B cell (primary cell): ENCODE results near the gene ARMC6.

Experiments
- CTCF ChIP-seq: fragments of 200-600 bp; IDR thresholded peaks from one replicate; pipeline ENCODE4 v1.8.0; 2022; ENCODE audit warnings: antibody characterized with exemption, mild to moderate bottlenecking
- EZH2 ChIP-seq: IDR thresholded peaks from 2 replicates; pipeline ENCODE4 v1.6.1; 2012; ENCODE audit warnings: borderline replicate concordance, low read depth, mild to moderate bottlenecking, moderate library complexity, low read length; ENCODE audit not compliant: insufficient read depth, poor library complexity, severe bottlenecking

- no peak for TF ChIP-seq CTCF
- TF ChIP-seq EZH2, result no peak
These were observed 24.3 kb downstream of the ARMC6 start for GRCh38 chr19:19057720-19058119.
